GM23338 (cell line): ENCODE data around the gene CNOT1. TPM values are rescaled to one million over a fixed set of nuclear protein-coding genes. Genes with fewer than 3 reads are reported as not detected.

Source experiments
- ATAC-seq: fragments of 200-7000 bp; cut with Tn5 transposase; 3 replicates; pipeline ENCODE4 v1.9.1; 2020
- DNase-seq: peaks from one replicate; pipeline ENCODE4 v3.0.0-alpha.2; 2015; ENCODE audit warnings: low spot score
- H2AFZ ChIP-seq: fragments of 200-600 bp; sonication (generic); 2 replicates; pipeline ENCODE4 v1.8.0; 2016; ENCODE audit warnings: antibody characterized with exemption, mild to moderate bottlenecking, moderate library complexity
- H3F3A ChIP-seq: fragments of 200-600 bp; sonication (generic); replicated peaks from 2 replicates; pipeline ENCODE4 v1.8.0; 2017; ENCODE audit warnings: antibody characterized with exemption, mixed run types, low read depth
- H3K27ac ChIP-seq: fragments of 200-600 bp; sonication (generic); 2 replicates; pipeline ENCODE4 v1.6.1; 2016; ENCODE audit warnings: low read depth
- H3K27me3 ChIP-seq: fragments of 200-600 bp; sonication (generic); 2 replicates; pipeline ENCODE4 v1.8.0; 2016; ENCODE audit warnings: mild to moderate bottlenecking, mixed run types, moderate library complexity; ENCODE audit not compliant: insufficient read depth
- H3K36me3 ChIP-seq: fragments of 200-600 bp; sonication (generic); 2 replicates; pipeline ENCODE4 v1.8.0; 2016; ENCODE audit warnings: mild to moderate bottlenecking; ENCODE audit not compliant: insufficient read depth
- H3K4me1 ChIP-seq: fragments of 200-600 bp; sonication (generic); 2 replicates; pipeline ENCODE4 v1.8.0; 2016; ENCODE audit warnings: mild to moderate bottlenecking, moderate library complexity; ENCODE audit not compliant: insufficient read depth
- H3K4me2 ChIP-seq: fragments of 200-600 bp; sonication (generic); 2 replicates; pipeline ENCODE4 v1.7.1; 2017; ENCODE audit warnings: mixed run types
- H3K4me3 ChIP-seq: fragments of 200-600 bp; sonication (generic); 2 replicates; pipeline ENCODE4 v1.6.1; 2016; ENCODE audit warnings: mixed run types
- H3K79me2 ChIP-seq: fragments of 200-600 bp; sonication (generic); replicated peaks from 2 replicates; pipeline ENCODE4 v1.8.0; 2017; ENCODE audit warnings: mild to moderate bottlenecking; ENCODE audit not compliant: insufficient read depth
- H3K9me2 ChIP-seq: fragments of 200-600 bp; sonication (generic); 2 replicates; pipeline ENCODE4 v1.8.0; 2017; ENCODE audit not compliant: insufficient read depth
- H4K20me1 ChIP-seq: fragments of 200-600 bp; sonication (generic); replicated peaks from 2 replicates; pipeline ENCODE4 v1.8.0; 2017; ENCODE audit warnings: mild to moderate bottlenecking; ENCODE audit not compliant: insufficient read depth
- H3K27ac Mint-ChIP-seq: 2 replicates; pipeline ENCODE4 v1.8.0; 2020; ENCODE audit warnings: inconsistent platforms, mild to moderate bottlenecking, moderate library complexity, mixed read lengths
- H3K27me3 Mint-ChIP-seq: 3 replicates; pipeline ENCODE4 v1.8.0; 2022; ENCODE audit warnings: low read depth, mild to moderate bottlenecking, moderate library complexity, mixed read lengths, inconsistent platforms; ENCODE audit not compliant: insufficient read depth, poor library complexity
- H3K36me3 Mint-ChIP-seq: 3 replicates; pipeline ENCODE4 v1.8.0; 2021; ENCODE audit warnings: low read depth, mild to moderate bottlenecking, inconsistent platforms, moderate library complexity, mixed read lengths
- H3K4me1 Mint-ChIP-seq: 3 replicates; pipeline ENCODE4 v1.8.0; 2020; ENCODE audit warnings: mild to moderate bottlenecking, inconsistent platforms, mixed read lengths
- H3K4me3 Mint-ChIP-seq: 3 replicates; pipeline ENCODE4 v1.8.0; 2021; ENCODE audit warnings: moderate library complexity, mild to moderate bottlenecking, inconsistent platforms, mixed read lengths
- H3K9me3 Mint-ChIP-seq: 3 replicates; pipeline ENCODE4 v1.8.0; 2020; ENCODE audit warnings: moderate library complexity, mild to moderate bottlenecking, inconsistent platforms, mixed read lengths
- CREB1 ChIP-seq: fragments of 250-450 bp; sonication (Bioruptor Pico); IDR thresholded peaks from 2 replicates; pipeline ENCODE4 v1.5.0; 2020; ENCODE audit warnings: low read depth, mild to moderate bottlenecking, moderate library complexity
- CTCF ChIP-seq, 2 experiments: fragments of 200-600 bp in 1 of 2; sonication (generic) in 1 of 2; conservative IDR thresholded peaks; 2 replicates each; pipeline versions ENCODE4 v1.5.1 to v1.6.1; 2016 to 2017; ENCODE audit warnings: antibody characterized with exemption in 2 of 2, low read depth in 2 of 2, mild to moderate bottlenecking in 2 of 2, moderate library complexity in 1 of 2
- ETS1 ChIP-seq: IDR thresholded peaks from 2 replicates; pipeline ENCODE4 v1.6.1; 2016; ENCODE audit warnings: antibody characterized with exemption
- EZH2 ChIP-seq: fragments of 200-600 bp; sonication (generic); IDR thresholded peaks from one replicate; pipeline ENCODE4 v1.8.0; 2017; ENCODE audit warnings: antibody characterized with exemption, mild to moderate bottlenecking, low read depth; ENCODE audit not compliant: unreplicated experiment
- EZH2phosphoT487 ChIP-seq: fragments of 200-600 bp; sonication (generic); IDR thresholded peaks from one replicate; pipeline ENCODE4 v1.8.1; 2018; ENCODE audit warnings: antibody characterized with exemption; ENCODE audit not compliant: unreplicated experiment
- JUNB ChIP-seq: IDR thresholded peaks from one replicate; pipeline ENCODE4 v1.6.1; 2016; ENCODE audit warnings: antibody characterized with exemption; ENCODE audit not compliant: unreplicated experiment
- NANOG ChIP-seq: IDR thresholded peaks from 2 replicates; pipeline ENCODE4 v1.6.1; 2016; ENCODE audit warnings: antibody characterized with exemption, borderline replicate concordance
- POLR2AphosphoS5 ChIP-seq: IDR thresholded peaks from 2 replicates; pipeline ENCODE4 v1.6.1; 2016; ENCODE audit warnings: antibody characterized with exemption, low read depth
- REST ChIP-seq: IDR thresholded peaks from one replicate; pipeline ENCODE4 v1.6.1; 2018; ENCODE audit warnings: antibody characterized with exemption; ENCODE audit not compliant: unreplicated experiment
- STAT1 ChIP-seq: IDR thresholded peaks from one replicate; pipeline ENCODE4 v1.6.1; 2016; ENCODE audit warnings: antibody characterized with exemption; ENCODE audit not compliant: unreplicated experiment
- ZNF114 ChIP-seq: fragments of 250-450 bp; sonication (Bioruptor Pico); IDR thresholded peaks from 2 replicates; pipeline ENCODE4 v1.5.0; 2020; ENCODE audit warnings: mild to moderate bottlenecking, moderate library complexity
- ZNF331 ChIP-seq: fragments of 250-450 bp; sonication (Bioruptor Pico); IDR thresholded peaks from 2 replicates; pipeline ENCODE4 v1.5.0; 2020; ENCODE audit warnings: low read depth, mild to moderate bottlenecking, moderate library complexity
- ZNF462 ChIP-seq: fragments of 250-450 bp; sonication (Bioruptor Pico); IDR thresholded peaks from 2 replicates; pipeline ENCODE4 v1.5.0; 2020; ENCODE audit warnings: mild to moderate bottlenecking, moderate library complexity
- polyA plus RNA-seq: library from polyadenylated mRNA; unstranded; fragments of >200 nt; fragmentation: Nextera tagmentation; extraction: Ambion mirVana; gene quantifications from 2 replicates; pipeline ENCODE4 v1.2.1, GENCODE V29; 2016
- total RNA-seq: library from RNA; depleted of rRNA; stranded (reverse); fragments of >200 nt; shearing (Covaris generic); gene quantifications from 2 replicates; pipeline ENCODE4 v1.2.3, GENCODE V29; 2014

CNOT1 gene
- total and polyA plus RNA-seq, 2 experiments from 2014 or later: 59.2 to 298 TPM

- no peak overlapping the region for H3K27ac Mint-ChIP-seq
- Histone ChIP-seq H3K9me2 (no peaks in the 10 kb centered on the region), H3K4me2 (no peak overlapping the region), H3F3A (no peaks in the 10 kb centered on the region), H4K20me1 (peaks cover 4% of the 10 kb centered on the region; the same call in 1 of the 2 replicates), H3K27ac (no peak overlapping the region), H2AFZ (no peak overlapping the region), H3K79me2 (no peaks in the 10 kb centered on the region), H3K4me1 (peaks cover 4% of the 10 kb centered on the region; the same call in 1 of the 2 replicates), H3K27me3 (no peaks in the 10 kb centered on the region), H3K36me3 (no peaks in the 10 kb centered on the region), H3K4me3 (no peak overlapping the region)
- H3K4me3 Mint-ChIP-seq: no peak overlapping the region
- DNase-seq (no peak), ATAC-seq (no peak)
- TF ChIP-seq ZNF331 (CRISPR knock-in tag) (no peak), POLR2AphosphoS5 (no peak), ETS1 (no peak), ZNF462 (CRISPR knock-in tag) (no peak), ZNF114 (no peak), CREB1 (no peak), NANOG (no peak), STAT1 (no peak), EZH2 (no peak), EZH2phosphoT487 (no peak), REST (no peak), CTCF (conservative IDR thresholded peaks at IDR 0.05; ENCODE audit: low read depth in 2 of 2) (no peak), JUNB (no peak)
- H3K27me3 Mint-ChIP-seq: peaks cover 40% of the 10 kb centered on the region
- peaks cover 32% of the 10 kb centered on the region for H3K4me1 Mint-ChIP-seq
- no peaks in the 10 kb centered on the region for H3K36me3 Mint-ChIP-seq
- H3K9me3 Mint-ChIP-seq: no peaks in the 10 kb centered on the region; the same call in 2 of the 3 replicates
Measured at GRCh38 chr16:58497468-58497867, 132.2 kb downstream of the CNOT1 start.
